Gastrocnemius medialis (tissue), 4 donors: Measurements from ENCODE around the gene HNRNPU.

Experiments
- POLR2A ChIP-seq, 2 donors: fragments of 450-650 bp; IDR thresholded peaks; one replicate each; pipeline ENCODE4 v1.6.1; 2017; ENCODE audit warnings: antibody characterized with exemption in 2 of 2, mild to moderate bottlenecking in 2 of 2, moderate library complexity in 2 of 2
- TF ChIP-seq, protein P1 (sequence below), 5 experiments: fragments of 450-650 bp in 3 of 5; fragments of 200-600 bp in 2 of 5; sonication (generic) in 2 of 5; IDR thresholded peaks in 4 of 5; conservative IDR thresholded peaks in 1 of 5; 1 replicate in 4 of 5; 2 replicates in 1 of 5; pipeline ENCODE4 v1.5.1; 2016 to 2019; ENCODE audit warnings: antibody characterized with exemption in 5 of 5, mild to moderate bottlenecking in 3 of 5, moderate library complexity in 3 of 5

DNA sequence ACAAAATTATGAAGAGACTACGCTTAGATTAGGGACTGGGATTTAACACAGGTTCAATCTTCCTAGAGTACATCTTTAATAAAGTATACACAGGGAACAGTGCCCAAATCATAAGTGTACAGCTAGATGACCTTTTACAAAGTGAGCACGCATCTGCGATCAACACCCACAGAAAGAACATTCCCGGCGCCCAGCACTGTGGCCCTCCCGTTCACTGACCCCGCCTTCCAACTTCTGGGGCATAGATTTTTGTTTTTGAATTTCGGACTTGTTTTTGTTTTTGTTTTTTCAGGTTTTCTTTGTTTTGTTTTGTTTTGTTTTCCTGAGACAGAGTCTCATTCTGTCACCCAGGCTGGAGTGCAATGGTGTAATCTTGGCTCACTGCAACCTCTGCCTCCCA, 59.5 kb downstream of the HNRNPU start:
- no peak for TF ChIP-seq POLR2A (IDR thresholded peaks at IDR 0.05)
- TF ChIP-seq, protein P1, sequence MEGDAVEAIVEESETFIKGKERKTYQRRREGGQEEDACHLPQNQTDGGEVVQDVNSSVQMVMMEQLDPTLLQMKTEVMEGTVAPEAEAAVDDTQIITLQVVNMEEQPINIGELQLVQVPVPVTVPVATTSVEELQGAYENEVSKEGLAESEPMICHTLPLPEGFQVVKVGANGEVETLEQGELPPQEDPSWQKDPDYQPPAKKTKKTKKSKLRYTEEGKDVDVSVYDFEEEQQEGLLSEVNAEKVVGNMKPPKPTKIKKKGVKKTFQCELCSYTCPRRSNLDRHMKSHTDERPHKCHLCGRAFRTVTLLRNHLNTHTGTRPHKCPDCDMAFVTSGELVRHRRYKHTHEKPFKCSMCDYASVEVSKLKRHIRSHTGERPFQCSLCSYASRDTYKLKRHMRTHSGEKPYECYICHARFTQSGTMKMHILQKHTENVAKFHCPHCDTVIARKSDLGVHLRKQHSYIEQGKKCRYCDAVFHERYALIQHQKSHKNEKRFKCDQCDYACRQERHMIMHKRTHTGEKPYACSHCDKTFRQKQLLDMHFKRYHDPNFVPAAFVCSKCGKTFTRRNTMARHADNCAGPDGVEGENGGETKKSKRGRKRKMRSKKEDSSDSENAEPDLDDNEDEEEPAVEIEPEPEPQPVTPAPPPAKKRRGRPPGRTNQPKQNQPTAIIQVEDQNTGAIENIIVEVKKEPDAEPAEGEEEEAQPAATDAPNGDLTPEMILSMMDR (IDR thresholded peaks at IDR 0.05 in 4 of 5, conservative IDR thresholded peaks at IDR 0.05 in 1 of 5), result no peak
